Right lobe of liver (tissue), 4 donors: ENCODE measurements around the gene ATXN10.

Experiments used
- POLR2A ChIP-seq: fragments of 450-650 bp; IDR thresholded peaks from one replicate; pipeline ENCODE4 v1.6.1; 2017; ENCODE audit warnings: antibody characterized with exemption, mild to moderate bottlenecking
- TF ChIP-seq, protein P1 (sequence below), 4 donors: fragments of 200-600 bp in 3 of 4; fragments of 450-650 bp in 1 of 4; IDR thresholded peaks; one replicate each; pipeline versions ENCODE4 v1.5.1 to v1.8.0; 2016 to 2022; ENCODE audit warnings: antibody characterized with exemption in 4 of 4, mild to moderate bottlenecking in 2 of 4
- donor health status: DM: no; HTN: no; CAD: no.
- donor health status: DM: no; HTN: no; CAD: no.
- donor health status: DM: no; HTN: yes; CAD: no.

- TF ChIP-seq POLR2A = no peak
- TF ChIP-seq, protein P1, sequence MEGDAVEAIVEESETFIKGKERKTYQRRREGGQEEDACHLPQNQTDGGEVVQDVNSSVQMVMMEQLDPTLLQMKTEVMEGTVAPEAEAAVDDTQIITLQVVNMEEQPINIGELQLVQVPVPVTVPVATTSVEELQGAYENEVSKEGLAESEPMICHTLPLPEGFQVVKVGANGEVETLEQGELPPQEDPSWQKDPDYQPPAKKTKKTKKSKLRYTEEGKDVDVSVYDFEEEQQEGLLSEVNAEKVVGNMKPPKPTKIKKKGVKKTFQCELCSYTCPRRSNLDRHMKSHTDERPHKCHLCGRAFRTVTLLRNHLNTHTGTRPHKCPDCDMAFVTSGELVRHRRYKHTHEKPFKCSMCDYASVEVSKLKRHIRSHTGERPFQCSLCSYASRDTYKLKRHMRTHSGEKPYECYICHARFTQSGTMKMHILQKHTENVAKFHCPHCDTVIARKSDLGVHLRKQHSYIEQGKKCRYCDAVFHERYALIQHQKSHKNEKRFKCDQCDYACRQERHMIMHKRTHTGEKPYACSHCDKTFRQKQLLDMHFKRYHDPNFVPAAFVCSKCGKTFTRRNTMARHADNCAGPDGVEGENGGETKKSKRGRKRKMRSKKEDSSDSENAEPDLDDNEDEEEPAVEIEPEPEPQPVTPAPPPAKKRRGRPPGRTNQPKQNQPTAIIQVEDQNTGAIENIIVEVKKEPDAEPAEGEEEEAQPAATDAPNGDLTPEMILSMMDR (IDR thresholded peaks at IDR 0.05) = no peak
Measured at GRCh38 chr22:45878051-45878781, 206.6 kb downstream of the ATXN10 start.
